NCI-H2196 treated with DMSO at 0.1 percent for 48 hours (cell line): ENCODE data around the gene JMJD4.

Experiments
- DNase-seq: peaks from one replicate; lab custom pipeline; 2025; ENCODE audit not compliant: unreplicated experiment; lab: John Stamatoyannopoulos, UW

Gene JMJD4

DNA sequence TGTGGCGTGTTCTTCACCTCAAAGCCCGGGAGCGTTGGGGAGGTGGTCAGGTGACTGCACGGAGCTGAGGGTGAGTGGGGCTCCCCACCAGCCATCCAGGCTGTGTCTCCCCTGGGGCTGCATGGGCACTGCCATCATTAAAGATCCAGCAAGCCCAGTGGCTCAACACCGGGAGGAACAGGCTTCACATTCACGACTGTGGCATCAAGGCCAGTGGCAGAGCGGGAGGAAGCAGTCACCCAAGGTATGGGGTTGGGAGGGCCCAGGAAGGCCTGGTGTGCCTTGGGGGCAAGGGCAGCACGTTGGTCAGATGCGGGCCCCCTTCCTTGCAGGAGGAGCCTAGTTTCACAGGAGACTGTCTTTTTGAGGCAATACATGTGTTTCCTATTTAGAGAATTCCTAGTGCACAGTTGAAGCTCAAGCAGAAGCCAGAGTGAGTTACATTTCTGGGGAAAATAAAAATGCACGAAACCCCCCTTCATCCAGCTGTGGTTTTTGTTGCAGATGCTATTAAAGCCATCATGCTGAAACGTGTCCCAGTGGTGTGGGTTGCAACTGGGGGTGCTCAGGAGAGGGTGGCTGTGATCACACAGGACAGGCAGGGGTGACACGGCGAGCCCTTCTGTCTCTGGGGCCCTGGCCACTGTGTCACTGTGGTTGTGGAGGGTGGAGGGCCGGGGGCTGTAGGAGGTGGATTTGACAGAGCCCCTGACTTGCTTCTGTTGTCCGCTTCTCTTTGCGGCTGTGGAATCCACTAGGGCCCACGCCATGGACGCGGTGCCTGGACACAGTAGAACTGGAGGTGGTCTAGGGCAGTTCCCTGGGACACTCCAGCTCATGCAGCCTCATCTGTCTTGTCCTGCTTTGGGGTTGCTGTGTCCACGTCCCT, 34.2 kb upstream of the JMJD4 start:
- no peak for DNase-seq

DNA sequence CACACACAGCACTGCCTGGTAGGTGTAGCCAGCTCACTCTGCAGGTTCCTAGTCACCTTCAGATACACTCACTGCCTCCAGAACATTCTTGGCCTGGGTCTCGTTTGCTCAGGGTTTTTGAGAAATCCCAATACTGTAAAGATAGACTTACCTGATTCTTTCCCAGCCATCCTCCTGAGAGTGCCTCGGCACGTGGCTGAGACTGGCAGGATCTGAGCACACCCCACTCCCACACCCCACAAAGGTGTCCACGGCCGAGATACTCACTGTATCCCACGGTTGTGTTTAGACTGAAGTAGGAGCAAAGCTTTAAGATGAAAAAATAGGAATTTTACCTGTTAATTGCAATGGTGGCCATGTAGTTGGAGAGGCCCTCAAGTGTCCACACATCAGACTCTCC, 33.5 kb upstream of the JMJD4 start:
- DNase-seq, result no peak

DNA sequence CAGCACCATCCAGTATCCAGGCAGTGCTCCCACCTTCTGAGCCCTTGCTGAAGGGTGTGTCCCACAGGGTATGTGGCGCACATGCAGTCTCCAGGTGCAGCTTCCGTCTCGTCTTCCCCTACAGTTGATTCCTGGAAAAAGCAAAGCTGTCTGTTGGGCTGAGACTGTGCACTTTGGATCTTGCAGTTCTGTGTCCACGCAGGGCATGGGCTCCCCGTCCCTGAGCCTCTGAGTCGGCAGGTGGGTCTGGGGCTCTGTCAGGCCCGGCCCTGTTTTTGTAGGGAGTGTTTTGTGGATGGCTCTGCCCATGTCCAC, 33.0 kb upstream of the JMJD4 start:
- no peak for DNase-seq

DNA sequence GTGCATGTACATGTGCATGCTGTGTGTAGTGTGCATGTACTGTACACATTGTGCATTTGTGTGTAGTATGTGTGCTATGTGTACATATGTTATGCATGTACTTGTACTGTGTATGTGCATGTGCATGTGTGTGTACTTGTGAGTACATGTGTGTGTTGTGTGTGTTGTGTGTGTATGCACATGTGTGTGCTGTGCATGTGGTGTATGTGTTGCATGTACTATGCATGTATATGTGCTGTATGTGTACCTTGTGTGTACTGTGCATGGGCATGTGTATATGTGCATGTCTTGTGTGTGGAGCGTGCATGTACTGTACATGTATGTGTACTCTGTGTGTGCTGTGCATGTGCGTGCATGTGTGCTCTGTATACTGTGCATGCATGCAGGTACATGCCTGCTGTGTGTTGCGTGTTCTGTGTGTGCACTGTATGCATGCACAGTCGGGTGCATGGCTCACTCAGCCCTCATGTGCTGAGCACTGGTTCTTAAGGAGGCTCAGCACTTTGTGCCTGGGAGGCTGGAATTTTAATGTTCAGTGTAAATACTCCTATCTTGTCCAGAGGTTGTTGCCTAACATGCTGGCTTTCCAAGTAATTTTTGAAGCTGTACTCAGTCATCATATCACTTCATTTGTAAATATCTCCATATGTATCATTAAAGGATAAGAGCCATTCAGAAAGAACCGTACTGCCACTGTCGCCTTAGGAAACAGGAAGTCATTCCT, 32.5 kb upstream of the JMJD4 start:
- DNase-seq, result no peak

DNA sequence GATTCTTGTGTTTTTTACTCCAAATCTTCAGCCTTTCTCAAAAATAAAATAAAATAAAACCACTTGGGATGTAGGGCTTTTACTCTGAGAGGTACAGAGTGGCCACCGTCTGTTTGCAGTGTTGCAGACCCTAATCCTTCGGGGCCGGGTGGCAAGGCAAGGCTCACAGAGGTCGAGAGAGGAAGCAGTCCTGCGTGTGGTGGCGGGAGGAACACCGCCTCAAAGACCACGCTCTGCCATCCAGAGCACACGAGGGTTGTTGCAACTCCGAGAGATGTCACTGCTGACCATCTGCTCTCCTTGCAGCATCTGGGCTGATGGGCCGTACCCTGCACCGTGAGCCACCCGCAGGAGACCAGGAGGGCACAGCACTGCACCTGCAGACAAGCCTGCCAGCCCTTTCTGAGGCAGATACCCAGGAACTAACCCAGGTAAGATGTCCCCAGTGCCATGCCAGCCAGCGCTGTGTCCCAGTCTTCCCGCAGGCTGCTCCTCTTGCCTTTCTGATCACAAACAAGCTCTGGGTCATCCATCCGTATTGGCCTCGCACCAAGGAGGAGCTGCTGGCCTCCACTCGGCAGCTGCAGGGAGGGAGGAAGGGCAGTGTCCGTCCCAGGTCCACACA, 31.7 kb upstream of the JMJD4 start:
- peak; percentile 49 for DNase-seq

DNA sequence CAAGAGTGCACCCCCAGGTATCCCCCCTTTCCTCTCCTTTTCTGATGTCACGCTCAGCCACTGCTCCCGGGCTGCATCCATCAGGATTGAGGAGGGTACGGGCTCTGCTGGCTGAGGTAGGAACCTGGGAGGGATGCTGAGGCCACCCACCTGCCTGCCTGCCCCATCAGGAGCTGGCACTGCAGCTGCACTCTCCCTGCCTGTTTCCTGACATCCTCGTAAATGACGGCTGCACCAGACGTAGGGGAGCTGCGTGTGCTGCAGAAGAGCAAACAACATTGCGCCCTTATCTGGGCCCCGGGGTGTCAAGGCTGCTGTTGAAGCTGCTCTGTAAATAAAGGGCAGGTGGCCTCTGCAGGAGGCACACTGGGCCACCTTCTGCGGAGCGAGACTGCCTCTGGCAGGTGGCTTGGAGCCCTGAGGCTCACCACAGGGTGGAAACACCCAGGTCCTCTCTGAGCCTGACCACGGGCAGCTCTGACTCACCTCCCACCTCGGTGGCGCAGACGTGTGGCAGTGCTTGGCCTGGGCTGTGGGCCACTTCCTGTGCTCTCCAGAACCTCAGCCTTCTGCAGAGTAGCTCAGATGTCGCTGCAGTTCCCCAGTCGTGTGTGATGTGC, 31.0 kb upstream of the JMJD4 start:
- peak; percentile 91 for DNase-seq

DNA sequence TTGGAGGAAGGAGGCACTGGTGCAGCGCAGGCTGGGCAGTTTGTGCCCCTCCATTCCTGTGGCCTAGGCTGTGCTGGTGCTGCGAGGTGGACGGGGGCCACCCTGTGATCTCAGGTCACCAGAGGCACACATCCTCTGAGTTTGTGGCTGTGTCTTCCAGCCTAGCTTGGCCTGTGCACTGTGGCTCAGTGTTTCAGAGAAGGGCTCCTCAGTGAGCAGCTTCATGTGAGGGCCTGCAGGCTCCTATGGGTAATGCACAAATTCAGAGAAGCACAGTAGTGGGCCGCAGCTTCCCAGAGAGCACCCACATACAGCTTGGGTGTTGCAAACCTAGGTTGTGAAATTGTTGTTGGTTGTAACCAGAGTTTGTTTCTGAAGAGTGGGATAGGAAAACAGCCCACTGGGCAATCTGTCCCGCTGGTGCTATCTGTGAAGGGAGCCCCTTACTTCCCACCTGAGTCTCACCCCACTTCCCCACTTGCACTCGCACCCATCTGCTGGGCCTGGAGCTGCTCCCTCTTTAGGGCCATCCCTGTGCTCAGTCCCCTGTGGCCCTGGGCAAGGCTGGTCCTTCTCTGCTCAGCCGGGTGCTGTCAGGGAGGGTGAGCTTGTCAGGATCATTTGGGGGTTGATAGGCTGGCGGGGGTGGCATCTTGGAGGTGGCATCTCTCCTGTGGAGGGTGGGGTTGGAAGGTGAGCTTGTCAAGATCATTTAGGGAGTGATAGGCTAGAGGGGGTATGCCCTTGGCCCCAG, 30.3 kb upstream of the JMJD4 start:
- no peak for DNase-seq

DNA sequence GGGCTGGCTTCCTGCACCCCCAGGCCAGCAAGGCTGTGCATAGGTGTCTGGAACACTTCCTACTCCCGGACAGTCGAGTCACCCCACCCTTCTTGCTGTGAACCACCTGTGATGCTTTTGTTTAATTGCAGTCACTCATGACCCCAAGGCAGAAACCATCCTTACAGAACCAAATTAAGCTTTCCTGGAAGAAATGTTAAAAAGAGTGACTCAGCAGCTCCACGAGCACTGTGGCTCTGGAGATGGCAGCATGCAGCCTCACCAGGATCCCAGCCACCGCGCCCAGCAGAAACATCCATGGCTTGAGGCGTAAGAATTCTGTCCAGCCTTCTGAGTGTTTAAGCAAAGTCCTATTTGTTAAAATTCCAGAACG, 28.9 kb upstream of the JMJD4 start:
- no peak for DNase-seq

DNA sequence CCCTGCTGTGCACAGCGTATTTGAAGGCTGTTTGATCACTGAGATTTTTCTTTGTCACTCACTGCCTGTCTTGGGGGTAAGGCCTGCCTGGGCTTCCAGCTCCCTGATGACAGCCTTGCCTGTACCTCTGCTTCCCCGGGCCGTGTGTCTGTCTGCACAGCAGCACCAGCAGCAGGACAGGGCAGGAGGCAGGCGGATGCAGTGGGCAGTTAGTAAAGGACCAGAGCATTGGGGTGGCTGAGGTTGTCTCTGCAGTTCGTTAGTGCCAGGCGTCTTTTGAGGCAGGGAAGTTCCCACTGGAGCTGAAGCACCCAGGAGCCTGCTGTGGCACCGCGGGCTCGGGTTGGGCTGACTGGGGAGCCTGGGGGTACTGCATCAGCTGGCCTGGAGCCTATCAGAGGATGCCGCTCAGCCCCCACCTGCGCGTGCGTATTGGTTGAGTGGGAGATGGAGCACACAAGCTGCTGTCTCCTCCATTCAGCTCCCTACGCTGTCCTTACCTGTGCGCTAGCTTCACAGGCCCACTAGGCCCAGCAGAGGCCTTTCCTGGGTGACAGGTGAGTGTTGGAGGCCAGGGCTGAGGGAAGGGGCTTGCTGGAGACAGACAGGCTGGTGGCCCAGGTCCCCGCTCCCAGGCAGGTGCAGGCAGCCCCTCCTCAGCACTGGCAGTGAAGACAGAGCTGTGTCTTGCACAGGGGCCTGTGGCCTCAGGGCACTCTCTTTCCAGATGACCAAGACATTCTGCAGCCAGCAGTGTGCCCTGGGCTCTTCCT, 28.3 kb upstream of the JMJD4 start:
- no peak for DNase-seq

DNA sequence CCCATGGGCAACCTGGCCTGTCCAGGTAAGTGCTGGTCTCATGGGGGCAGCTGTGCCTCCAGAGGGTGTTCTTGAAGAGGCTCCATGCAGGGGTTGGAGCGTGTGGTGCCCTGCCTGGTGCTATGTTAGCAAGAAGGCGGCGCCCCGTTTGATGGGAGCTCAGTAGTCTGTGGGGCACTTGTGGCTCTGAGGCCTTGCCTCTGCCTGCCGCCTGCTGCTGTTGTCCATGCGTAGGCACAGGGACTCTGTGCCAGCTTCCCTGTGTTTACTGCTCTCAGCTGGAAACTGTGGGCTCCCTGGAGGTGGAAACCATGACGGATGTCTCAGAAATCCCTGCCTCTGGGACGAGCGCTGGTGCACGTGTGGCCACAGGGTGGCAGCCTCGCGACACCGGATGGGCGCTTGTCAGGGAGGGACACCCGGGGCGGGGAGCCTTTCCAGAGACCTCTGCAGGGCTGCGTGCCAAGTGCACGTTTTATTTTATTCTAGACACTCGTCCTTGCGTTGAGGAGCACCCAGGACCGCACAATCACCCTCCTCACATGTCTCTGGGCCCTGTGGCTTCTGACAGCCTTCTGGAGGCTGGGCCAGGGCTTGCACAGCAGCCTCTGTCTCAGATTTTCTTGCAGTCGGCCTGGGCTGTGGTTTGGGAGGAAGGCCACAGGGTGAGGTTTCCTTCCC, 27.3 kb upstream of the JMJD4 start:
- DNase-seq, result peak; percentile 81

DNA sequence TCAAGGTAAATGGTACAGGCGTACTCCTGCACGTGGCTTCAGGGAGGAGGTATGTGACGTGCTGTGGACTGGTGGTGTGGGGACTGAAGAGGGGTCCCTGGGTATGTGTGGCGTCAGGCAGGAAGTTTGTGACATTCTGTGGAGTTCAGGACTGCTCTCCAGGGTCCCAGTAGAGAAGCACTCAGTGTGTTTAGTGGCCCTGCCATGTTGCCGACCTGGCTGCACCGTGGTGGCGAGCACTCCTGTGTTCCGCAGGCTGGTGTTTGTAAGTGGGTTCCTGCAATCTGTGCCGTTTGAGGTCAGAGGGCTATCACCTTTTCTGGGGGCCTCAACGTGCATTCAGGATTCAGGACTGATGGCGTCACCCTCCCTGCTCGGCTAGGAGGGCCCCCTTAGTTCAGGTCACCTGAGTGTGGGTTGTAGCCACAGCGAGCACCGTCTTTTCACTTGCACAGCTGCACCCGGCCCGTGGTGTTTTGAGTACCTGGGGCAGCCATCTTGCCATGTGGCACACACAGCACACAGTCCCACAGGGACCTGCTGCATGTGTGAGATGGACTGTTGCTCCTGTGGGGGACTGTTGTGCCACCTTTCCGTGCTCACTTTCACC, 26.6 kb upstream of the JMJD4 start:
- DNase-seq, result no peak

DNA sequence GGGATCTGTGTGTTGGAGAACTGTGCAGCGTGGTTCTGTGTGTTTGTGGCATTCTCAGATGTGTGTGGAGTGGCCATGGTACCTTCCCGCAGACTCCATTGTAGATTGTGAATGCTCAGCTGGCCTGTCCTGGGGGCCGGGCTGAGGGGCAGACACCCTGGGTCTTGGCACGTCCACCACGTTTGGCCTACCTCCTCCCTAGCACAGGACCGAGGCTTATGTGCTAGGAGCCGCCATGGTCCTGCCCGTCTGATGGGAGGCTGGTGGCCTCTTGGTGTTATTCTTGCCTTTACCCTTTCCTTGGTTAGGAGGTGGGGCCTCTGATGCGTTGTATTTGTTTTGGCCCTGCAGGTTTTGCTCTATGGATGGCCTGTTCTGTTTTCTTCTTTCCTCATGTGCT, 25.3 kb upstream of the JMJD4 start:
- no peak for DNase-seq

DNA sequence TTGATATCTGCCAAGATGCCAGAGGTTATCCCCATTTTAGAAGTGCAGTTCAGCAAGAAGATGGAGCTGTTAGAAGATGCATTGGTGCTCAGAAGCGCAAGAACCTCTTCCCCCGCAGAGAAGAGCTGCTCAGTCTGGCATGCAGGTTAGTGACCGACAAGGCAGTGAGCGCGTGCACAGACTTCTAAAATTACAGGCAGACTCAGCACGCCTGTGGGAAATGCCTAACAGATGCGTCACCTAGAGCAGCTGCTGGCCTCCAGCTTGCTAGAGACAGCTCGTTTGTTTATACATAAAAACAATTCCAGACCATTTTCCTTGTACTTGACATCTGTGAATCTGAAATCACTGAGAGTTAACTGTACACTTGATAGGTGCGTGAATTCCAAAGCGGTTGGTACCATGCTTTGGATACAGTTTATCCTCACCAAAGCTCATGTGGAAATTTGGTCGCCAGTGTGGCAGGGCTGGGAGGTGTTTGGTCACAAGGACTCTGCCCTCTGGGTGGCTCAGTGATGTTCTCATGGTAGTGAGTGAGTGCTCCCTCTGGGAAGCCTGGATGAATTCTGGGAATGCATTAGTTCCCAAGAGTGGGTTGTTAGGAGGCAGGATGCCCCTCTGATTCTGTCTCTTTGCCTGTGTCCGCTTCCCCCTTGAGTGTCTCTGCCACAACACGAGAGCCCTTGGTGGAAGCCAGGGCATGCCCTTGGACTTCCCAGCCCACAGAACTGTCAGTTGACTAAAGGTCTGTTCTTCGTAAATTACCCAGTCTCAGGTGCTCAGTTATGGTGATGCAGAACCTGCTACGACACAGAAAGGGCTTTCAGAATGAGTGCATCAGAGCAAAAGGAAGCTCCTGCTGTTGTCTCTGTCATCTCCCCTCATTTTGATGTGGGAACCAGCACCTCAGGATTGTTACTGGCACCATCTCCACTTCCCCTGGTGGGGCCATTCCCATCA, 24.5 kb upstream of the JMJD4 start:
- peak; percentile 50 for DNase-seq

DNA sequence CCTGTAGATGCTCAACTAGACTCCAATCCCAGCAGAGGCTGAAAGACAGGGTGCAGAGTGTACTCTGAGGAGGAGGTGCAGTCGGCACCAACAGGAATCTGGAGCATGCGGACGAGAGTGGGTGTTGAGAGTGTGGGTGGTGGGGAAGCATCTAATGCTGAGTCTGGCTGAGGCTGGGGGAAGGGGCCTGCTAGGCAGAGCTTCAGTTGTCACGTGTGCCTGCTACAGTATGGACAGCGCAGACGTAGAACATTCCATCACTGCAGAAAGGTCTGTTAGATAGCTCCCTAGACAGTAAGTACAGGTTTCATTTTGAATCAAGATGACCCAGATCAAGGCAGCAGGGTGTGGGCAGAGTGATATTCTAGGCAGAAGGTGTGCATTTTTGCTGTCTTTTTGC, 23.3 kb upstream of the JMJD4 start:
- no peak for DNase-seq

DNA sequence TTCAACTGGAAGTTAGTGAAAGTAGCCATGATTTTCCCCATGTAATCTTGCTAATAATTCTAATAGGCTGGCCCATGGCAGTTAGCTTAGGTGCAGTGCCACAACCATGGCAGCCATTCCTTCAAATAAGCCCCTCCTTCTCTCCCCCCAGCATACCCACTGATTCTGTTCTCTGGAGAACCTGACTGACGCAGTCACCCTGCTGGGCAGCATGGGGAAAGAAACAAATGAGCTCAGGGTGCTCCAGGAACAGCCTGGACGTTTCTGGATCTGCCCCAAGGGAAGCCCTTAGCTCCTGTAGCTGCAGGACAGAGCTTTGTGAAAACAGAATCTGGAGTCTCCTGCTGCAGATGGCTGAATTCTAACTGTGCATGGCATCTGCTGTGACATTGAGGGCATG, 22.7 kb upstream of the JMJD4 start:
- DNase-seq, result no peak

DNA sequence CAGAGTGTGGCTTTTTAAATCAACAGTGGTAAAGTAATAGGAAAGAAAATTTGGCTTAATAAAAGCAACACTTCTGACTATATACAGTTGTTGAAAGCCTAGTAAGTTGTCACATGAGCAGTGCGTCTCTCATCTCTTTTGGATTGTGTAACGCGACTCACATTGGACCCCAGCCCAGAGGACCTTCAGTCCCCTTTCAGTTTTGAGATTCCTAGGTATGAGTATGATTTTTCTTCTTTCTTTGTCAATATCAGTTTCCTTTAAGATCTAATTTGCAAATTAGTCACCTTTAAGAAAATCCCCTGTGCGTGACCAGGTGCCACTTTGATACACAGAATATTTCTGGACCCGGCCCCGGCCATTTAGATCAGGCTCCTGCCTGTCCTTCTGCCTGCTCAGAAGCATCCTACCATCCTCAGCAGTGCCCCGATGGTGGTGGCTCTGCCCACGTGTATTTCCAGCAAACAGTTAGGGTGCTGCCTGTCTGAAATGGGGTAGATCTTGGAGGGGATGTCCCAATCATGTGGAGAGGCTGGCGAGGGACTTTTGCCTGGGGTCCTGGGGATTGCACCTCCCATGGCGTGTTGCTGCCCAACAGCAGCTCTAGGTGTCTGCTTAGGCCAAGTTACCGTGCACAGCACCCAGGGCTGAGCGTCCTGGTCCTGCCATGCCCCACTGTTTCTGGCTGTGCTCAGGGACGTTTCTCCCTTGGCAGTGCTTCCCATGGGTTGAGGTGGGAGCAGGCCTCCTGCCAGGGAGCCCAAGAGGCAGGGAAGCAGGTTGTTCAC, 21.3 kb upstream of the JMJD4 start:
- DNase-seq, result no peak

DNA sequence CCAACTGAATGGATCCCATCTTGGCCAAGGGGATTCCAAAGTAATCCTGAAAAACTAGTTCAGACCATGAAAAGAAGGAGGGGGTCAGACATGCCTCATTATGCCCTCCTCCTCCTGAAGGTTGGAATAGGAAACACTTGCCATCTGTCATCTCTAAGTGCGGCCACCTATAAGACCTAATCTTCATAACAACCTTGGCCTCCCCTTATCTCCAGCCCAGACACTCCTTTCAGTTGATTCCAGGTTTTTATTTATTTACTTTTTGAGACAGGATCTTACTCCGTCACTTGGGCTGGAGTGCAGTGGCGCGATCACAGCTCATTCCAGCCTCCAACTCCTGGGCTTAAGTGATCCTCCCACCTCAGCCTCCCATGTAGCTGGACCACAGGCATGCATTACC, 19.9 kb upstream of the JMJD4 start:
- no peak for DNase-seq
